ENCODE measurements around the gene ADGRV1. TPM values are rescaled to one million over a fixed set of nuclear protein-coding genes. Genes with fewer than 3 reads are reported as not detected.

ADGRV1 gene
- total and polyA plus RNA-seq, 9 of the 15 experiments (the other 6 are each of a cell fraction or from before 2014, with no cell fraction given) = 21.7 to 156 (median 58.2) TPM

- 57% methylated on average over 1 of the region's 1 CpG for WGBS (ENCODE audit: insufficient coverage, low coverage, missing lambda C conversion rate)
- H3K4me3 ChIP-seq = no peak overlapping the region
- ATAC-seq (peak; percentile 35), DNase-seq (ENCODE audit: extremely low read depth in 1 of 4, low spot score in 3 of 4) (no peak), FAIRE-seq (no peak)
- no peak overlapping the region for H3K9ac ChIP-seq (ENCODE audit: insufficient read depth in 1 of 2, low read depth in 2 of 2, low read length in 2 of 2)
- no peaks in the 10 kb centered on the region for H3K36me3 ChIP-seq (ENCODE audit: control insufficient read depth, insufficient read depth, low read length)
- no TSS peak for BruUV-seq (replicated peaks)
- H3K4me2 ChIP-seq (ENCODE audit: insufficient read depth, low read length) = no peak overlapping the region
- peaks cover 3 to 11% of the 10 kb centered on the region in 2 experiments; a peak in 4 of 5 replicates for H3K4me1 ChIP-seq (replicated peaks in 1 of 2; ENCODE audit: control insufficient read depth in 2 of 2, insufficient read depth in 2 of 2, low read length in 2 of 2)
- H3K79me2 ChIP-seq (ENCODE audit: control insufficient read depth, insufficient read depth, low read length) = no peaks in the 10 kb centered on the region
- intact Hi-C loops (cut with micrococcal nuclease) (no loop called here), in situ Hi-C loops (cut with MboI) (no loop called here)
- TF ChIP-seq CBX2 (IDR thresholded peaks at IDR 0.05; ENCODE audit: insufficient read depth, low read length, poor library complexity, severe bottlenecking) = no peak
- TF ChIP-seq CEBPB (tag; IDR thresholded peaks at IDR 0.05) = peak; percentile 24; the same call in 1 of the 2 replicates
- TF ChIP-seq ZNF75A (CRISPR knock-in tag; IDR thresholded peaks at IDR 0.05) = peak; percentile 77
- TF ChIP-seq CHD2 (IDR thresholded peaks at IDR 0.05; ENCODE audit: low read depth, low read length) = no peak
- TF ChIP-seq STAT5A (IDR thresholded peaks at IDR 0.05; ENCODE audit: borderline replicate concordance, low read length) = no peak
- peak; percentile 22; the same call in 1 of the 2 replicates for TF ChIP-seq ATF3 (IDR thresholded peaks at IDR 0.05)
- no peak for TF ChIP-seq ATF3 (CRISPR knock-in tag; conservative IDR thresholded peaks at IDR 0.05)
- H3K27me3 ChIP-seq (ENCODE audit: control insufficient read depth in 2 of 2, insufficient read depth in 2 of 2, low read length in 2 of 2) = no peaks in the 10 kb centered on the region
- peak overlapping the region; percentile 70 for H2AFZ ChIP-seq (ENCODE audit: low read depth, low read length)
- H3K27ac ChIP-seq (ENCODE audit: extremely low read depth, low read depth, low read length) = no peak overlapping the region
- no peaks in the 10 kb centered on the region for H4K20me1 ChIP-seq (replicated peaks; ENCODE audit: control insufficient read depth, insufficient read depth, low read length)
- no peaks in the 10 kb centered on the region for H3K9me3 ChIP-seq (replicated peaks; ENCODE audit: control insufficient read depth, insufficient read depth, low read depth, low read length)
- H3K9me1 ChIP-seq (ENCODE audit: control insufficient read depth, insufficient read depth, low read length) = no peaks in the 10 kb centered on the region
- ChIA-PET CTCF (ENCODE audit: low intra/inter-chr PET ratio) (no interaction called here), POLR2A (interaction anchor here (0.7 to 1.4 kb wide), 3 partner anchors 9 to 834 kb away, joined by 3 to 6 read pairs (median 4); no protein-coding TSS in a partner anchor)
Measured at GRCh38 chr5:90547072-90547536, 11.5 kb upstream of the ADGRV1 start.

All from K562 (cell line).